GM19351 (cell line): Measurements from ENCODE around the gene SOS1.

Source experiments
- ATAC-seq: cut with Tn5 transposase; IDR thresholded peaks from one replicate; pipeline ENCODE4 v1.9.1; 2021; ENCODE audit warnings: mild to moderate bottlenecking, moderate library complexity; ENCODE audit not compliant: unreplicated experiment

The SOS1 gene

GRCh38 chr2:39039072-39039471 is 81.8 kb downstream of the SOS1 start:
- no peak for ATAC-seq

- no peak for ATAC-seq
Observed at GRCh38 chr2:39033980-39034379, 86.9 kb downstream of the SOS1 start.

- ATAC-seq: no peak
Observed at GRCh38 chr2:39027421-39027820, 93.4 kb downstream of the SOS1 start.

GRCh38 chr2:39024833-39025232 is 96.0 kb downstream of the SOS1 start:
- no peak for ATAC-seq

GRCh38 chr2:39023649-39024048 is 97.2 kb downstream of the SOS1 start:
- ATAC-seq: no peak

- no peak for ATAC-seq
Observed at GRCh38 chr2:39022642-39023235, 98.1 kb downstream of the SOS1 start.

GRCh38 chr2:39020383-39020782 is 100.5 kb downstream of the SOS1 start:
- no peak for ATAC-seq

GRCh38 chr2:39018638-39019037 is 102.2 kb downstream of the SOS1 start:
- no peak for ATAC-seq

- ATAC-seq: no peak
Observed at GRCh38 chr2:39017334-39017733, 103.5 kb downstream of the SOS1 start.

- ATAC-seq: no peak
Observed at GRCh38 chr2:39015424-39015823, 105.4 kb downstream of the SOS1 start.

- no peak for ATAC-seq
Observed at GRCh38 chr2:39013871-39014270, 107.0 kb downstream of the SOS1 start.

GRCh38 chr2:39008665-39009064 is 112.2 kb downstream of the SOS1 start:
- no peak for ATAC-seq

GRCh38 chr2:39007875-39008504 is 112.9 kb downstream of the SOS1 start:
- ATAC-seq: no peak

GRCh38 chr2:39000552-39000951 is 120.3 kb downstream of the SOS1 start:
- no peak for ATAC-seq

- ATAC-seq: no peak
Observed at GRCh38 chr2:38997781-38998180, 123.1 kb downstream of the SOS1 start.

GRCh38 chr2:38991899-38992298 is 129.0 kb downstream of the SOS1 start:
- no peak for ATAC-seq

GRCh38 chr2:38988716-38989115 is 132.1 kb downstream of the SOS1 start:
- ATAC-seq: no peak

- ATAC-seq: no peak
Observed at GRCh38 chr2:38982498-38982897, 138.4 kb downstream of the SOS1 start.

- ATAC-seq: no peak
Observed at GRCh38 chr2:38981670-38982357, 139.0 kb downstream of the SOS1 start.

- no peak for ATAC-seq
Observed at GRCh38 chr2:38981003-38981669, 139.7 kb downstream of the SOS1 start.

- ATAC-seq: no peak
Observed at GRCh38 chr2:38978908-38979307, 141.9 kb downstream of the SOS1 start.
